ENCODE results near the gene MXI1.

MXI1 gene

DNA sequence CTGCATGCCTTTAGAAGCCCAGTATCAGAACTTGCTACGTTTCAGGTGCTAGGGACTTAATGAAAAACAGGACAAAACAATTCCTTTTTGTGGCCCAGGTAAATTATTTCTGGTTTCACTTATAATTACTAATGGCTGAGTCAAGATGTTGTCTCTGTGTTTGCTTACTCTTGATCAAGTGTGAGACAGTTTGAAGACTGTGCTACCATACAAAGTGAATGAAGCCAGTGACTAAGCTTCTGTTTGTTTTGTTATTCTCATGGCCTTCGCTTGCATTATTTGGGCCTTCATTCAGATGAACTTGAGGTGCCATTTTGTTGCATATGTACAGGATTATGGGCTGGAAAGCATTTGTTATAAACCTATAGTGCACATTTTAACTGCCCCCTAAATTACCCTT is 79.4 kb downstream of the MXI1 start:
- Histone ChIP-seq H3K36me3 (peaks cover 46% of the 10 kb centered on the region), H3K9me3 (no peaks in the 10 kb centered on the region), H3K4me3 (ENCODE audit: low read depth, low read length) (no peak overlapping the region), H3K27me3 (no peaks in the 10 kb centered on the region), H3K4me1 (no peaks in the 10 kb centered on the region)
- DNase-seq, result no peak
- TF ChIP-seq, protein P1, sequence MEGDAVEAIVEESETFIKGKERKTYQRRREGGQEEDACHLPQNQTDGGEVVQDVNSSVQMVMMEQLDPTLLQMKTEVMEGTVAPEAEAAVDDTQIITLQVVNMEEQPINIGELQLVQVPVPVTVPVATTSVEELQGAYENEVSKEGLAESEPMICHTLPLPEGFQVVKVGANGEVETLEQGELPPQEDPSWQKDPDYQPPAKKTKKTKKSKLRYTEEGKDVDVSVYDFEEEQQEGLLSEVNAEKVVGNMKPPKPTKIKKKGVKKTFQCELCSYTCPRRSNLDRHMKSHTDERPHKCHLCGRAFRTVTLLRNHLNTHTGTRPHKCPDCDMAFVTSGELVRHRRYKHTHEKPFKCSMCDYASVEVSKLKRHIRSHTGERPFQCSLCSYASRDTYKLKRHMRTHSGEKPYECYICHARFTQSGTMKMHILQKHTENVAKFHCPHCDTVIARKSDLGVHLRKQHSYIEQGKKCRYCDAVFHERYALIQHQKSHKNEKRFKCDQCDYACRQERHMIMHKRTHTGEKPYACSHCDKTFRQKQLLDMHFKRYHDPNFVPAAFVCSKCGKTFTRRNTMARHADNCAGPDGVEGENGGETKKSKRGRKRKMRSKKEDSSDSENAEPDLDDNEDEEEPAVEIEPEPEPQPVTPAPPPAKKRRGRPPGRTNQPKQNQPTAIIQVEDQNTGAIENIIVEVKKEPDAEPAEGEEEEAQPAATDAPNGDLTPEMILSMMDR (IDR thresholded peaks at IDR 0.05; ENCODE audit: low read depth, low read length), result no peak

DNA sequence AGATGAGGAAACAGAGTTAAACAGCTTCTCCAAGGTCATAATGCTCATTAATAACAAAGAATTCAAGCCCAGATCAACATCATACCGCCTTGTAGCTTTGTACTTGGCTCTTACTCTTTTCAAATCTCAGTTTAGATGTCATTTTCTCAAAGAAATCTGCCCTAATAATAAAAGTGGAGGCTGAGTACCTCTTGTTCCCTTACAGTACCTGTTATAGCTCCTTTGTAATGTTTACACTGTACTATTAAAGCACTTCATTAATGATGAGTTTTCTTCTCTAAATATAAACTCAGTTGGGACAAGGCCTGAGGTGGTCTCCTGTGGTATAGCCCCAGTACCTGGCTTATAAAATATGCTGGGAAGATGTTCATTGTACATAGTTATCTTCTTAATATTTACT is 89.6 kb downstream of the MXI1 start:
- H3K4me1 ChIP-seq, result no peaks in the 10 kb centered on the region
- H3K4me3 ChIP-seq (ENCODE audit: low read depth, low read length), result no peak overlapping the region
- no peak for DNase-seq
- peaks cover 100% of the 10 kb centered on the region for H3K36me3 ChIP-seq
- TF ChIP-seq, protein P1 (IDR thresholded peaks at IDR 0.05; ENCODE audit: low read depth, low read length), result no peak
- no peaks in the 10 kb centered on the region for H3K27me3 ChIP-seq
- no peaks in the 10 kb centered on the region for H3K9me3 ChIP-seq

DNA sequence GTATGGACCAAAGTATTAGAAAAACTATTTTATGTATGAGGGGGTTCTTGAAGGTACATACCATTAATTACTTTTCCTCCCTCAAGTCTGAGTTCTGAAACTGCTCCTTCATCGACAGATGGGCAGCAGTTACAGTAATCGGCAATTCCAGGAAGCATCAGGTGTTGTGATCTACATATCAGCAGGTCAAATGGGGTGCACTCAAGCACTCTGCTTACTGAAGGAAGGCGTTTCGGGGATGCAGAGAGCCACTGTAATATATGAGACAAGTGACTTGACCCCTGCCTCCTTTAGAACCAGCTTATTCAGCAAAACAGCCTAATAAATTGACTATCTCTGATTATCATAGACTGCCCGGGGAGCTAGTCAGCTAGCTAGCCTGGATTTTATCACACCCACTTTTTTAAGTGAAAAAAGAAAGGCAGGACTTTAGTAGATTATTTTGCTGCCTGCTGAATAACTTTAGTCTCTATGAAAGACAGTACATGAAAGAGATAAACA is 93.1 kb downstream of the MXI1 start:
- Histone ChIP-seq H3K4me3 (ENCODE audit: low read depth, low read length) (no peak overlapping the region), H3K9me3 (no peaks in the 10 kb centered on the region), H3K4me1 (no peaks in the 10 kb centered on the region), H3K27me3 (no peaks in the 10 kb centered on the region), H3K36me3 (peaks cover 82% of the 10 kb centered on the region)
- TF ChIP-seq, protein P1 (IDR thresholded peaks at IDR 0.05; ENCODE audit: low read depth, low read length), result no peak
- no peak for DNase-seq

DNA sequence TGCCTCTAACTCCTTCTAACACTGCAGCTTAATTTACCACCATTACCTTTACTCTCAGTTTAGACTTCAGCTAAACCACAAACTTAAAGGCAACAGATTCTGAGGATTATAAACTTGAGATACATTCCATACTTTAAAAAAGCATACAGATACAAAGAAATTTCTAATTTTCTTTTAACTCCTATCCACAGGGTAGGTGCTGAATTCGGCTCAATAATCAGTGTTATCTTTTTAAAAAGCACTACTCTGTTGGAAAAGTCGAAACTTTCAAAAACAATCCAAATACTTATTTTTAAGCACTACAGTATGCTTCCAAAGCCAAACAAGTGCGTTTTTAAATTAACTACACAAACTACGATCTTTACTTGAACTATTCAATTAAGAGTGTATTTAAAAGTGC is 96.3 kb downstream of the MXI1 start:
- TF ChIP-seq, protein P1 (IDR thresholded peaks at IDR 0.05; ENCODE audit: low read depth, low read length), result no peak
- Histone ChIP-seq H3K27me3 (no peaks in the 10 kb centered on the region), H3K9me3 (no peaks in the 10 kb centered on the region), H3K36me3 (peaks cover 51% of the 10 kb centered on the region), H3K4me3 (ENCODE audit: low read depth, low read length) (peak overlapping the region; percentile 94), H3K4me1 (no peaks in the 10 kb centered on the region)
- no peak for DNase-seq

DNA sequence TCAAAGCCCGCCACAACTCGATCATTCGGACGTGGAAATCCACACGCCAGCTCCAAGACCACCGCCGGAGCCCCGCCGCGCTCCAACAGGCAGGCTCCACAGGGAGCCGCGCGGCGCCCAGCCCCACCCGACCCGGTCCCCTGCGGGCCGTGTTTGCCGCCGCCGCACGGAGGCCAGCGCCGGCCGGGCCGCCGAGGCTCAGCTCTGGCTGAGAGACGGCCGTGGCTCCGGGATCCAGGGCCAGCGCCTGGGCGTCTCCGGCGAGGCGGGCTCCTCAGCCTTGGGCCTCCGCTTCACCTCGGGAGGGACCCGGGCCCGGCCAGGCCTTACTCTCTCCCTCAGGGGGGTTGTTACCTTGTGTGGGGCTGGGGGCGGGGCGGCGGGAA is 97.0 kb downstream of the MXI1 start:
- Histone ChIP-seq H3K36me3 (peaks cover 44% of the 10 kb centered on the region), H3K27me3 (no peaks in the 10 kb centered on the region), H3K4me3 (ENCODE audit: low read depth, low read length) (peak overlapping the region; percentile 94), H3K9me3 (no peaks in the 10 kb centered on the region), H3K4me1 (no peaks in the 10 kb centered on the region)
- TF ChIP-seq, protein P1 (IDR thresholded peaks at IDR 0.05; ENCODE audit: low read depth, low read length), result no peak
- no peak for DNase-seq

DNA sequence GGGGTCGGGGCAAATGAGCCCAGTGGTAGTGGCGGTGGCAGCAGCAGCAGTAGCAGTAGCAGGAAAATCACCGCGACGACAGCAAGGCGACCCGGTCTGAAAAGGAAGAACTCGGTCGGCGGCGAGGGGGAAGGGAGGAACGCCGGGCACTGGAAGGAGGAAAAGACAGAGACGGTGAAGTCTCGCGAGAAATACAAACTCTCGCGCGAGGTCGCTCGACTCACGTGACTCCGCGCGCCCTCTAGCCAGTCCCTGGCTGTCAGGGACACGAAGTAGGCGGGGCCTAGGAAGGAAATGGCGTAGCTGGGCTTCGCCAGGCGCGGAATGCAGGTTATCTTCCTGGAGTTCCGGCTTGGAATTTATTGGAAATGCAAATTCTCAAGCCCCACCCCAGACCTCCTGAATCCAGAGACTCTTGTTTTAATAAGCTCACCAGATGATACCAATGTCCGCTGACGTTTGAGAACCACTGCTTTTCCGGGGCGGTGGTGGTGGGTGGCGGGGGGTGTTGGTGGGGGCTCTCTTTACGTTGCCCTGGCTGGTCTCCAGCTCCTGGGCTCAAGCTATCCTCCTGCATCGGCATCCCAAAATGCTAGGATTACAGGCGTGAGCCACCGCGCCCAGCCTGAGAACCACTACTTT is 97.5 kb downstream of the MXI1 start, which contains the start of gene SMNDC1:
SMNDC1 (minus strand) TSS at position 141 of the 642 bp plus-strand sequence. CDS start 1,333 bp downstream, outside the sequence.
- H3K27me3 ChIP-seq, result no peaks in the 10 kb centered on the region
- no peaks in the 10 kb centered on the region for H3K9me3 ChIP-seq
- peak; percentile 97 for DNase-seq
- H3K36me3 ChIP-seq, result peaks cover 38% of the 10 kb centered on the region
- H3K4me1 ChIP-seq, result no peaks in the 10 kb centered on the region
- peak within 1 kb of the TSS; percentile 94 for H3K4me3 ChIP-seq (ENCODE audit: low read depth, low read length)
- TF ChIP-seq, protein P1 (IDR thresholded peaks at IDR 0.05; ENCODE audit: low read depth, low read length), result no peak

Measured in BE2C (cell line).